ENCODE measurements around the gene DNM1.

DNA sequence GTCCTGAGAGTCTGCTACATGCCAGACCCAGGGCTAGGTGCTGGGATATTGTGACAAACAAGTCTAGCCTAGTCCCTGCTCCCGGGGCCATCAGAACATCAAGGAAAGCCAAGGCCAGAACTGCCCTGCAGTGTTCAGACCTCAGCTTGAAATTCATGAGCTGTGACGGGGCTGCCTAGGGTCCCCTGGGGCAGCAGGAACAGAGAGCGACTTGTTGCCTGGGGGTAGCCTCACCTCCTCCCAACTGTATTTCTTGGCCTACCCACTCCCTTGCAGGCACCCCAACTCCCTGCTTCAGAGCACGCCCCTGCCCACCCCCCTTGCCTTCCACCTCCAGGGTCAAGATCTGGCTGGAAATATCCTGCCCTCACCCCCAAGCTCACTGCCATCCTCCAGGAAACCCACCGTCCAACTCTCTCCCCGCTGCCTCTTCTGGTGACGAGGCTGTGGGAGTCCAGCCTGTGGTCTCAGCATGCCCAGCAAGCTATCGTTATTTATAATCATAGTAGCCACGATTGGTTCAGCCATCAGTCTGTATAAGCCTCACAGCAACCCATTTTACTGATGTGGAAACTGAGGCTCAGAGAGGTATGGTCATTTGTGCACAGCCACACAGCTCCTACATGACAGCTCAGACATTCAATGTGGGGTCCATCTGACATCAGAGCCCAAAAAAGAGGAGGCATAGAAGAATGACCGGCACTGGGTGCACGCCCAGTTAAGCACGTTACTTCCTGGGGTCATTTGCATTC lies 10.7 kb downstream of the DNM1 start:
- TF ChIP-seq, protein P1, sequence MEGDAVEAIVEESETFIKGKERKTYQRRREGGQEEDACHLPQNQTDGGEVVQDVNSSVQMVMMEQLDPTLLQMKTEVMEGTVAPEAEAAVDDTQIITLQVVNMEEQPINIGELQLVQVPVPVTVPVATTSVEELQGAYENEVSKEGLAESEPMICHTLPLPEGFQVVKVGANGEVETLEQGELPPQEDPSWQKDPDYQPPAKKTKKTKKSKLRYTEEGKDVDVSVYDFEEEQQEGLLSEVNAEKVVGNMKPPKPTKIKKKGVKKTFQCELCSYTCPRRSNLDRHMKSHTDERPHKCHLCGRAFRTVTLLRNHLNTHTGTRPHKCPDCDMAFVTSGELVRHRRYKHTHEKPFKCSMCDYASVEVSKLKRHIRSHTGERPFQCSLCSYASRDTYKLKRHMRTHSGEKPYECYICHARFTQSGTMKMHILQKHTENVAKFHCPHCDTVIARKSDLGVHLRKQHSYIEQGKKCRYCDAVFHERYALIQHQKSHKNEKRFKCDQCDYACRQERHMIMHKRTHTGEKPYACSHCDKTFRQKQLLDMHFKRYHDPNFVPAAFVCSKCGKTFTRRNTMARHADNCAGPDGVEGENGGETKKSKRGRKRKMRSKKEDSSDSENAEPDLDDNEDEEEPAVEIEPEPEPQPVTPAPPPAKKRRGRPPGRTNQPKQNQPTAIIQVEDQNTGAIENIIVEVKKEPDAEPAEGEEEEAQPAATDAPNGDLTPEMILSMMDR (IDR thresholded peaks at IDR 0.05), result no peak
- TF ChIP-seq POLR2A (IDR thresholded peaks at IDR 0.05) (no peak), POLR2AphosphoS5 (IDR thresholded peaks at IDR 0.05) (no peak)

Data from prostate gland (tissue), 2 donors.